Left colon (tissue), 2 donors: ENCODE measurements around the gene ARMS2. TPM values are rescaled to one million over a fixed set of nuclear protein-coding genes. Genes with fewer than 3 reads are reported as not detected.
A peak's percentile ranks its signal among the peaks of the same experiment; 100 is the strongest.

Experiments used
- ATAC-seq: fragments of 200-7000 bp; cut with Tn5 transposase; one replicate; pipeline ENCODE4 v1.9.1; 2020; ENCODE audit warnings: mild to moderate bottlenecking, moderate library complexity
- DNase-seq, 2 donors: peaks; one replicate each; pipeline ENCODE4 v3.0.0-alpha.2; 2020
- intact Hi-C, 2 donors: fragments of 100-400 bp; cut with DNase I in 1 of 2; cut with micrococcal nuclease in 1 of 2; formaldehyde crosslinking; loops; one replicate each; pipeline versions ENCODE4 v1.11.2 to v1.14.0; 2022; cut with DNase I, micrococcal nuclease
- total RNA-seq, 2 donors: library from RNA; stranded (reverse); fragmentation: NEBNext Ultra II Directional; extraction: Animal tissue kit (Norgen Biotek cat#: 25700); gene quantifications; one replicate each; pipeline ENCODE4 v1.2.1, GENCODE V29; 2021
- donor health status: DM: no; HTN: no; CAD: no.
- donor health status: DM: yes; HTN: yes; CAD: no.

The ARMS2 gene
- total RNA-seq, 2 donors from 2014 or later: not detected

GRCh38 chr10:122467701-122468100 lies 13.2 kb downstream of the ARMS2 start:
- ATAC-seq (no peak), DNase-seq (no peak)
- intact Hi-C loops: no loop called here

DNA sequence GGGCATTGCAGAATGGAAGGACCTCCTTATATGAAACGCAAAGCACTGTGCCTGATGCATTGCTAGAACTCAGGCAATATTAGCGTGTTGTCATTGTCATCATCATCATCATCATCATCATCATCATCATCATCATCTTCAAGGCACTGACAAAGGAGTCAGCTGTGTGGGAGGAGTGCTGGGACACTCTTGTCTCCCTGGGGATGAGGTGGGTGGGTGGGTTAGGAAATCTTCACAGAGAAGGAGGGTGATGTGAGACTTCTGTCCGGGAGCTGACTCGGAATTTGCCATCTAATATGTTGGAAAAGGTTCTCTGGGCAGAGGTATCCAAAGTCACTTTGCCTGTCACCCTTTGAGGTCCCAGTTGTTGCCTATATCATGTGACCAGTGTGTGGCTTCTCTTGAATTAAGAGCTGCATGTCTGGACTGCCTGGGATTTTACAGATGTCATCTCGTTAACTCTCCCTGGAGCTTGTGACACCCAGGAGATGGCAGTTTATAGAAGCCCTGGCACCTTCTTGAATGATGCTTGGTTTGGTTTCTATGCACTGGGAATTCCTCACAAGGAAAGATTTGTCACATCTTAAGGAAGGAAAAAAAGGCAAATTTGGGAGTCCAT lies 14.0 kb downstream of the ARMS2 start:
- intact Hi-C loops: no loop called here
- DNase-seq (no peak), ATAC-seq (no peak)

- no peak for ATAC-seq
- intact Hi-C loops: no loop called here
- no peak for DNase-seq
Measured at GRCh38 chr10:122468926-122469781, 14.7 kb downstream of the ARMS2 start.

- no peak for DNase-seq
- ATAC-seq: no peak
- intact Hi-C loops: no loop called here
Measured at GRCh38 chr10:122469848-122470247, 15.4 kb downstream of the ARMS2 start.

GRCh38 chr10:122471531-122472177 lies 17.2 kb downstream of the ARMS2 start:
- DNase-seq (no peak), ATAC-seq (no peak)
- intact Hi-C loops: no loop called here

DNA sequence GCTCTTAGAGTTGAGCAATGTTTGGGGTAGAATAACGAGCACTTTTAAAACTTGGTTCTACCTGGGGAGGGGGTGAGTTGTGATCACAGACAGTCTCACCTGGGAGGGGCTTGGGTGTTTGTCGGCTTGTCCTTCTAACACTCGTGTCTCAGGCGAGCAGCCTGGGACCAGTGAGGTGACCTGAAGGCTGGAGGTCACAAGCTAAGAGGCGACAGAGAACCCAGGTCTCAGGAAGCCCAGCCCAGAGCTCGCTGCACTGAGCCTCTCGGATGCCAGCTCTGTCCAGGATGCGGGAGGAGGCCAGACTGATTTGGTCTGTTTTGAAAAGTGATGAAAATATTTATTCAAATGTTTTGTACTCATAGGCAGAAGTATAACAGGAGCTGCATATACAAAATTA lies 18.7 kb downstream of the ARMS2 start:
- DNase-seq: no peak
- intact Hi-C loops: no loop called here
- no peak for ATAC-seq

DNA sequence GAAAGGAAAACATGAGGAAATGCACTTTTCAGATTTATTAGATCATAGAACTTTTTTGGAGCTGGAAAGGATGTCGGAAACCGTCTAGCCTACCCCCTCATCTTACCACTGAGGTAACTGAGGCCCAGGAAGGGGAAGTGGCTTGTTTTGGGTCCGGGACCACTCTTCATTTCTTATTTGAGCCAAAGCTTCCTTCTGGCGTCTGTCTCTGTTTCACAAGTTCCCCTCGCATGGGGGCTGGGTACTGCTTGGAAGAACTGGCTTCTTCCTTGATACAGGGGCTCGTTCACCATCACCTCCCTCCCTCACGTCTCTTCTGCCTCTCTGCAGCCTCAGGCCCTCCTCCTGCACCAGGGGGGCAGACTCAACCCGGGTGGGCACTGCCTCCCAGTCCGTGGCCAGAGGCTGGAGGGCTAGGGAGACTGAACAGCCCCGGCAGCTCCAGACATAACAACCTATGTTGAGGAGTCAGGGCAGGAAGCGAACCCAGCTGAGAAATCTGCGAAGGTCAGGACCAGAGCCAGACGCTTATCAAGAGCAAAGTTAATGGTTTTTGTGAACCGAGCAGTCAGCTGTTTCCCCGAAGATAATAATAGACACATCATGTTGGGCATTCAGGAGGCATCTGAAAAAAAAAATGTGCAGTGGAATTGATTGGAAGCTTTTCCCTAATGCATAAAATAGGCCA lies 19.8 kb downstream of the ARMS2 start:
- DNase-seq: no peak
- ATAC-seq: no peak
- intact Hi-C loops: no loop called here

DNA sequence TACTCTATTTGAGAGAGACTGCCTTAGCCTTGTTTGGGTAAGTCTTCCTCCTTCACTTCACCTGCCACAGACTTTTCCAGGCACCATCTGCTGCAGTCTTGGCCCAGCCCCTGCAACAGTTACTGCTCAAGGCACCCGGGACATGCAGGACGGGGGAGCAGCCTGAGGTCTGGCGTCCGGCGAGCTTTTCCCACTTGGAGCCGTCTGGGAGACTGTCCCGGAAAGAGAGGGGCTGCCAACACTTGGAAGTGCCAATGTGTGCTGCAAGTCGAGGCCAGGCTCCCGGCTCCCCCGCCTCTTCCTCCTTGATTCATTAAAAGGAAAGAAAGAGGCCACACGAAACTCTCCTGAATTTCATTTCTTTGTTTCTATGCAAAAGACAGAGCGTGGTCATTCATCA lies 20.6 kb downstream of the ARMS2 start:
- peak in 1 of 2 donors; percentile 55 for DNase-seq
- ATAC-seq: no peak
- intact Hi-C loops: no loop called here

DNA sequence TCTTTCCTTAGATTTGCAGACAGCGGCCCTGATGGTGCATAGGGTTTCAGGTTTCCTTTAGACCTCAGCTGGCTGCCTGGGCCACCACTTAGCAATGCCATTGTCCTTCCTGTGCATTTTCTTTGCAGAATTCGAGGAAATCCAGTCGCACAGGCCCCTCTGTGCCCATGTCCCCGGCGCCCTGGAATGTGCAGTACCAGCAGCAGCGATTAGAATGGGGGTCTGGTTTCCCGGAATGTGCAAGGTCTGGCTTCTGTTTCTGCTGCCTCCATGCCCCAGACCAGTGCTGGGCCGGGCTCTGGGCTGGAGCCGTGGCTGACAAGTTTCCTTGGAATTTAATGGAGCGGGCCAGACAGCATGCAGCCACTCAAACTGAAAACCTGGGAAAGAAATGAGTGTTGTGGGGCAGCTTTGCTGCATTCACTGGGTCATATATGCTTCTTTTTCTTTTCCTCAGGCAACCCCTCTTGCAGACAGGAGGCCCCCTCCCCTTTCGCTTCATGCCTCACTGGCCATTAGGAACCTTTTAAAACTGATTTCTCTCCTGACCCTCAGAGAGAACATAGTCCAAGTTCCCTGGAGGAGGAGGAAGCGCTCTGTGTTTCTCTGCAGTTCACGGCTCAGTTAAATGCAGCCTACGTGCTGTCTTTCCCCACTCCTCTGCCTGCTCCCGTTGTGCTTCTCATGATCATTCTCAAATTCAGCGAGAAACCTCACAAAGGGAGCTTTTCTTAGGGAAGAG lies 21.3 kb downstream of the ARMS2 start:
- DNase-seq: no peak
- intact Hi-C loops: no loop called here
- no peak for ATAC-seq

GRCh38 chr10:122476333-122476695 lies 21.9 kb downstream of the ARMS2 start:
- intact Hi-C loops: no loop called here
- DNase-seq (no peak), ATAC-seq (no peak)

- no peak for DNase-seq
- intact Hi-C loops: no loop called here
- no peak for ATAC-seq
Measured at GRCh38 chr10:122477436-122477835, 23.0 kb downstream of the ARMS2 start.

DNA sequence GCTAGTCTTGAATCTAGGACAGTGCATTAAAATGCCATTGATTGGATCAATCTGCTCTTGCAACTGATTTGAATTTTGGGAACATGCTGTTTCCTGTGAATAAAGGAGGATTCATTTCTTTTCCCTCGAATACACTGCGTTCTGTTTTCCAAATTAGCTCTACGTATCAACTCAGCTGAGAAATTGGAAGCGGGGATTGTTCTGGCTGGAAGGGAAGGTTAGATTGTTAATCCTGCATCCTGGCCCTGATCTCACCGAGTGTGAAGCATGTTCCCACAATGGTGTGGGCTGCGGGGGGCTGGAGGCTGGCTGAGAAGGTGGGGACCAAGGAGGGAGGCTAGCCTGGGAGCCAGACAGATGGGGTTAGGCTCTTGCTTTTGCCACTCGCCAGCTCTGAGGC lies 24.5 kb downstream of the ARMS2 start:
- ATAC-seq (no peak), DNase-seq (no peak)
- intact Hi-C loops: no loop called here

DNA sequence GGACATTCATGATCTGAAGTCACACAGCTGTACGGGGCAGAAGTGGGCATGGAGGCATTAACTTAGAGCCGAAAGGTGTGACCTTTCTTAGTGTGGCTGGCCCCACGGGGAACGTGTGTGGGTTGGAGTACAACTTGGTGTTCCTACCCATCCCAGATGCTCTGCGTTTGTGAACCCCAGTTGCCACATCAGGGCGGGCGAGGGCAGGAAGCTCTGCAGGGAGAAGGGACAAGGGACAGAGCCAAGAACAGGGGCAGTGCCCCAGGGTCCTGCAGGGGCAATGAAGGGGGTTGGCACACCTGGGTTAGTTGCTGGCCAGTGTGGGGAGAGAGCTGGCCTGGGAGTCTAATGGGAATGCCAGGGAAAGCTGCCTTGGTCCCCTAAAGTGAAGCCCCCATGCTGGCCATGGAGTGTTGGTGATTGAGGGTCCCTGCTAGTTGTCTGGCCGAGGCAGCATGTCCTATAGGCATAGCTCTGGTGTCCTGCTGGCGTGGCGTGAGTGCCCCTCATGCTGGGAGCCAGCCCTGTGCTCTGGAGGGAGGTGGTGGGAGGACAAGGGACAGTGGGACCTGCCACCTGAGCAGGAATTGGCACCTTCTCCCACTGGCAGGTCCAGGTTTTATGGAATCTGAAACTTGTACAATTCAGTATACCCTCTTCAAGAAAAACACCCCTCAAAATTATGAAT lies 25.8 kb downstream of the ARMS2 start:
- intact Hi-C loops: no loop called here
- ATAC-seq (no peak), DNase-seq (peak in 1 of 2 donors; percentile 15)

GRCh38 chr10:122481296-122482056 lies 27.0 kb downstream of the ARMS2 start:
- ATAC-seq: no peak
- peak in 1 of 2 donors; percentile 5 for DNase-seq

DNA sequence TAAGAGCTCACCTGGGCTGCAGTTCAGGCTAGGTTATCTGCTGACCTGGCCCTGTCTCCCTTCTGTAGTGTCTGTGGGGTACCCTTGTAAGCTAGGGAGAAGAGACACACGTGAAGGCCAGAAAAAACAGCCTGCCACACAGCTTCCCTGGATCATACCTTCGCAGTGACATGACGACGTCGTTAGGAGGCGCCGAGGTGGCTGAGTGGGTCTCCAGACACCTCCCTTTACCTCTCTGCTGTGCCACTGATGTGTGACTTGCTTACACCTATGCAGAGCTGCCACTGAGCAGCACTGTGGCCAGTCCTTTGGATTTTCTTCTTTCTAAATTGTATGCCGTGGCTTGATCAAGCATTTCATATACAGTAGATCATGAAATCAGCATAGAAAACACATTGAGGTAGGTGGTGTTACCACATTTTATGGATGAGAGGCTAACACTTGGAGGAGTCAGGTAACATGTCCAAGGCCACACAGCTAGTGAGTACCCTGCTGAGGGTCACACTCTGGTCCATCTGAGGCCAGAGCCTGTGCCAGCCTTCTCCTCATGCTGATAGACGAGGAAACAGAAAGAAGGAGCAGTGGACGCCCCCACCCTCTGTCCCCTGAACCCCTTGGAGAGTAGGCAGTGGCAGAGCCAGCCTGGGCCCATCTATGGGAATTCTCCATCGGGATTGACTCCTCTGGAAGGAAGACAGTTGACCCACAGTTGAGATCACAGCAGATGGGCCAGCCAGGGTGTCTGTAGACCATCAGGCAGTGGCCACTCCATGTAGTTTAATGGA lies 30.0 kb downstream of the ARMS2 start:
- ATAC-seq: no peak
- DNase-seq: peak in 1 of 2 donors; percentile 20
- intact Hi-C loops: no loop called here

More at GRCh38 chr10:122481296-122482056, 27.0 kb downstream of the ARMS2 start:
- intact Hi-C loops: no loop called here

DNA sequence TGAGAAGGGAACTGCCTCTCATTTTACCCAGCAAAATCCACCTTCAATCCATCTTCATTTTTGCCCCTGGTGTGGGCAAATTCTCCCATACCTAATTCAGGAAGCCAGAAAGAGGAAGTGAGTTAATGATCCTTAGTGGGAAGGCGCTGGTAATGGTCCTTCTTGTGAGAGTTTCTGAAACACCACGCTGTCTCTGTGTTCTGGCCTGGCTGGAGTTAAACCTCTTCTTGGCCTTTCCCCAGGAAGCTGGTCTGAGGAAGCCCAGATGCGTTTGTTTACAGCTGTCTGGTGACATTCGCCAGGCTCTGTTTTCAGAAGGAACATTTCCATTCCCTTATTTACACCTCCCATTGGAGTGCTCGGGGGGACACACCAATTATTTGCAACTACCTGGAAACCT lies 31.2 kb downstream of the ARMS2 start:
- intact Hi-C loops: no loop called here
- peak in 1 of 2 donors; percentile 42 for DNase-seq
- ATAC-seq: no peak
